Ishikawa (cell line): ENCODE measurements around the gene CD248.

ENCODE experiments used
- CEBPB ChIP-seq: IDR thresholded peaks from 2 replicates; pipeline ENCODE4 v1.6.1; 2012
- CREB1 ChIP-seq: IDR thresholded peaks from 2 replicates; pipeline ENCODE4 v1.6.1; 2012; ENCODE audit warnings: low read depth
- EGR1 ChIP-seq: IDR thresholded peaks from 2 replicates; pipeline ENCODE4 v1.6.1; 2012
- EP300 ChIP-seq: IDR thresholded peaks from 2 replicates; pipeline ENCODE4 v1.6.1; 2012; ENCODE audit warnings: borderline replicate concordance
- FOXM1 ChIP-seq: IDR thresholded peaks from 2 replicates; pipeline ENCODE4 v1.6.1; 2012; ENCODE audit warnings: low read depth, borderline replicate concordance
- NFIC ChIP-seq: IDR thresholded peaks from 2 replicates; pipeline ENCODE4 v1.6.1; 2012
- RAD21 ChIP-seq: IDR thresholded peaks from 2 replicates; pipeline ENCODE4 v1.6.1; 2012; ENCODE audit warnings: low read depth
- TAF1 ChIP-seq: IDR thresholded peaks from 2 replicates; pipeline ENCODE4 v1.6.1; 2012; ENCODE audit warnings: low read depth, mild to moderate bottlenecking
- TCF12 ChIP-seq: IDR thresholded peaks from 2 replicates; pipeline ENCODE4 v1.6.1; 2012; ENCODE audit warnings: low read depth
- TEAD4 ChIP-seq: IDR thresholded peaks from 2 replicates; pipeline ENCODE4 v1.6.1; 2012
- YY1 ChIP-seq: IDR thresholded peaks from 2 replicates; pipeline ENCODE4 v1.6.1; 2012; ENCODE audit warnings: low read depth
- ZBTB7A ChIP-seq: IDR thresholded peaks from 2 replicates; pipeline ENCODE4 v1.6.1; 2012; ENCODE audit warnings: low read depth
- TF ChIP-seq, protein P1 (sequence below): IDR thresholded peaks from 2 replicates; pipeline ENCODE4 v1.6.1; 2012
- TF ChIP-seq, protein P2 (sequence below): IDR thresholded peaks from 2 replicates; pipeline ENCODE4 v1.6.1; 2012
- TF ChIP-seq, protein P3 (sequence below): IDR thresholded peaks from 2 replicates; pipeline ENCODE4 v1.6.1; 2012; ENCODE audit warnings: low read depth, mild to moderate bottlenecking

The CD248 gene

DNA sequence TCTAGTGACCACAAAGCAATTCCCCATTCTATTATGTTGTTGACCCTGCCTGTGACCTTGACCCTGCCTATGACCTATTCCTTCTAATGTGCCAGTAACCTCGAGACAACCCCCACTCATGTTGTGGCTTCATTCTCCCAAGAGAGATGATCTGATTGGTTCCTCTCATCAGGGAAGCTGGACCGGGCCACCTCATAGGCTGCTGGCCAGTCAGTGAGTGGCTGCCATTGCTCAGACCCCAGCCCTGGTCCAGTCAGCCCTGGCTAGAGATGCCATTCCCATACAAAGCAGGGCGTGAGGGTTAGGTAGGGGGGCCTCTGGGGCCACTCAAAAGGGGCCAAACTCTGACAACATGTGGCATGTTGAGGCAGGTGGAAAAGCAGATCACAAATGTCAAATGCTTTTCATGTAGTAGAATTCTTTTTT is 42.8 kb upstream of the CD248 start:
- TF ChIP-seq, protein P1, sequence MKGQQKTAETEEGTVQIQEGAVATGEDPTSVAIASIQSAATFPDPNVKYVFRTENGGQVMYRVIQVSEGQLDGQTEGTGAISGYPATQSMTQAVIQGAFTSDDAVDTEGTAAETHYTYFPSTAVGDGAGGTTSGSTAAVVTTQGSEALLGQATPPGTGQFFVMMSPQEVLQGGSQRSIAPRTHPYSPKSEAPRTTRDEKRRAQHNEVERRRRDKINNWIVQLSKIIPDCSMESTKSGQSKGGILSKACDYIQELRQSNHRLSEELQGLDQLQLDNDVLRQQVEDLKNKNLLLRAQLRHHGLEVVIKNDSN = no peak
- TF ChIP-seq, protein P2, sequence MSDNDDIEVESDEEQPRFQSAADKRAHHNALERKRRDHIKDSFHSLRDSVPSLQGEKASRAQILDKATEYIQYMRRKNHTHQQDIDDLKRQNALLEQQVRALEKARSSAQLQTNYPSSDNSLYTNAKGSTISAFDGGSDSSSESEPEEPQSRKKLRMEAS = no peak
- TF ChIP-seq CREB1 = no peak

DNA sequence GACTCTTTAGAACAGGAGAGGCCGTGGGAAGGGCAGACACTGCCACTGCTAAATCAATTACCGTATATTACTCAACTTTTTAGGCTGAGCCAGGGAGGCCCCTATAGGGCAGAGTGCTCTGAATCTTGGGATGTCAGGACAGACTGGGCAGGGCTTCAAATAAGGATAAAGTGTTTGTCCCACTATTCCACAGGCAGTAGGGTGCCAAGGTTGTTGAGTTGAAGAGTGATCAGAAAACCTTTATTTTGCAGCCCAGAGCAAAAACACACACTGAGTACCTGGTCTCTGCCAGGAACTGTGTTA is 32.2 kb upstream of the CD248 start:
- no peak for TF ChIP-seq TAF1
- no peak for TF ChIP-seq TCF12

DNA sequence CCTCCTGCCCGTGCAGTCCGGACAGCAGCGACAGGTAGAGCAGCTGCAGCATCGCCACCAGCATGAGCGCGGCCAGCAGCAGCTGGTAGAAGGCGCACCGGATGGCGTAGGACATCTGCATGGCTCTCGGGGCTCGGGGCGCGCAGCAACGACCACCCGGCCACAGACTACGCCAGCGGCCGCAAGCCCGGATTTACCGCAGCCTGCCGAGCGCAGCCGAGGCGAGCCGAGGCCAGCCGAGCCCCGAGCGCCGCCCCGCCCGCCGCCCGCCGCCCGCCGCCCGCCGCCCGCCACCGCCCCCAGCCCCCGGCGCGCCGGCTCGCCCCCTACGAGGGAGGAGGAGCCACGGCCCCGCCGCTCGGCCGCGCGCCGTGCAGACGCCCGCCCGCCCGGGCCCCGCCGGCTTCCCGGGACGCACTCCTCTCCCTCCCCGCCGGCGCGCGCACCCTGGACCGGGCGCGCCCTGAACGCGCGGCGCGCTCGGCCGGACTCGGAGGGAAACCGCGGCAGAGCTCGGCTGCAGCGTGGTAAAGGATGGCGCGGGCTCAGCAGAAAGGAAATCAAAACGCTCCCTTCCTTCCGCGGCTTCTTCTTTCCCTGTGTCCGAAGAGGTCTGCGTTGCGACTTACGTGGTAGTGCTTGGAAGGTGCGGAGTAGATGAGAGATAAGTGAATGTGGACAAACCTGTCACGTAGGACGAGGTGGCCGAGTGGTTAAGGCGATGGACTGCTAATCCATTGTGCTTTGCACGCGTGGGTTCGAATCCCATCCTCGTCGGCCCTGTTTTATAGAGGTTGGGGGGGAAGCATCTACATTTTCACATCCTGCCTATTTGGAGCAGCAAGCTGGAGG is 30.8 kb upstream of the CD248 start, which contains the start of gene B4GAT1:
B4GAT1 (minus strand) TSS at position 205 of the 852 bp plus-strand sequence; CDS start at position 121, 84 bp downstream.
- TF ChIP-seq YY1 = peak; percentile 72
- TF ChIP-seq CREB1 = no peak
- TF ChIP-seq ZBTB7A = no peak; the same call in 1 of the 2 replicates
- TF ChIP-seq TCF12 = peak; percentile 50; the same call in 1 of the 2 replicates
- peak; percentile 58 for TF ChIP-seq NFIC
- peak; percentile 96 for TF ChIP-seq TEAD4
- no peak for TF ChIP-seq EGR1
- TF ChIP-seq RAD21 = 0 out of 2 replicates have a peak, but pooled peaks have one; percentile 4
- TF ChIP-seq EP300 = peak; percentile 57; the same call in 1 of the 2 replicates
- TF ChIP-seq CEBPB = no peak; the same call in 1 of the 2 replicates
- TF ChIP-seq, protein P2 = peak; percentile 75
- TF ChIP-seq, protein P1 = peak; percentile 61; the same call in 1 of the 2 replicates
- TF ChIP-seq TAF1 = 0 out of 2 replicates have a peak, but pooled peaks have one; percentile 41

DNA sequence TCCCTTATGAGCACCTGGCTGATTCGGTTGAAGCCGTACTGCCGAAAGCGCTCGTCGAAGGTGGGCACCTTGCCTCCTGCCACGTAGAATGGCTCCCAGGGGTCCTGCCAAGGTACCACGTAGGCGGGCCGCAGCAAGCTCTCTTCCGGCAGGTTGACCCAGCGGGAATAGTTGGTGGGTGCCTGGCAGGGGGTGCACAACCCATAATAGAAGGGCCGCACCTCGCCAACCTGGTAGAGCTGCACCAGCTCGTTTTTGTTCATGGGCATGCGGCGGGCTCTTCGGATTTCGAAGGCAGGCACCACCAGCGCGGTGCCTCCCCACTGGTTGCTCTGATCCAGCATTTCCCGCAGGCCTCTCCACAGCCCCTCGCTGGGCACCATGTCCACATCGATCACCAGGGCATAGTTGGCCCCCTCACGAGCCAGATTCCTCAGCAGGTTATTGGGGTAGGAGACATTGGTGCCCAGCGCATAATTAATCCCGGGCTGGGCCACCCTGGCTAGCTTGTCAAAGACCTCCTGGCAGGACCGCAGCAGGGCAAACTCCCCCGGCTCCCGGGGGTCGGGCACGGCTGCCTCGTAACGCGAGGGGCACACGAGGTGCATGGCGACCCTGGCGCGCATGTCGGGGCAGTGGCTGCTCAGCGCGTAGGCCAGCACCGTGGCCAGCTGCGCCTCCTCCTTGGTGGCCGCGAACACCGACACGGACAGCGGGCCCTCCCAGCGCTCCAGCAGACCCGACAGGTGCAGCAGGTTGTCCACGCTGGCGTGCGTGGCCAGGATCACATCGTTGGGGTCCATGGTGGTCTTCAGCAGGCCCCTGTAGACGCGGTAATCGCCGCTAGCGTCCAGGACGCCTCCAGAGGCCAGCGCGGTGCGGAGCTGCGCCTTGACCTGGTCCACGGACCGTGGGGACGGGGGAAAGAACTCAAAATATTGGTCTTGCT is 29.9 kb upstream of the CD248 start:
- TF ChIP-seq NFIC (no peak), CEBPB (no peak), TAF1 (no peak), TCF12 (no peak), RAD21 (no peak), CREB1 (no peak), FOXM1 (no peak), EGR1 (no peak), ZBTB7A (peak; percentile 62; the same call in 1 of the 2 replicates), YY1 (no peak), TEAD4 (no peak), EP300 (no peak)
- TF ChIP-seq, protein P2 = 0 out of 2 replicates have a peak, but pooled peaks have one; percentile 20
- TF ChIP-seq, protein P3, sequence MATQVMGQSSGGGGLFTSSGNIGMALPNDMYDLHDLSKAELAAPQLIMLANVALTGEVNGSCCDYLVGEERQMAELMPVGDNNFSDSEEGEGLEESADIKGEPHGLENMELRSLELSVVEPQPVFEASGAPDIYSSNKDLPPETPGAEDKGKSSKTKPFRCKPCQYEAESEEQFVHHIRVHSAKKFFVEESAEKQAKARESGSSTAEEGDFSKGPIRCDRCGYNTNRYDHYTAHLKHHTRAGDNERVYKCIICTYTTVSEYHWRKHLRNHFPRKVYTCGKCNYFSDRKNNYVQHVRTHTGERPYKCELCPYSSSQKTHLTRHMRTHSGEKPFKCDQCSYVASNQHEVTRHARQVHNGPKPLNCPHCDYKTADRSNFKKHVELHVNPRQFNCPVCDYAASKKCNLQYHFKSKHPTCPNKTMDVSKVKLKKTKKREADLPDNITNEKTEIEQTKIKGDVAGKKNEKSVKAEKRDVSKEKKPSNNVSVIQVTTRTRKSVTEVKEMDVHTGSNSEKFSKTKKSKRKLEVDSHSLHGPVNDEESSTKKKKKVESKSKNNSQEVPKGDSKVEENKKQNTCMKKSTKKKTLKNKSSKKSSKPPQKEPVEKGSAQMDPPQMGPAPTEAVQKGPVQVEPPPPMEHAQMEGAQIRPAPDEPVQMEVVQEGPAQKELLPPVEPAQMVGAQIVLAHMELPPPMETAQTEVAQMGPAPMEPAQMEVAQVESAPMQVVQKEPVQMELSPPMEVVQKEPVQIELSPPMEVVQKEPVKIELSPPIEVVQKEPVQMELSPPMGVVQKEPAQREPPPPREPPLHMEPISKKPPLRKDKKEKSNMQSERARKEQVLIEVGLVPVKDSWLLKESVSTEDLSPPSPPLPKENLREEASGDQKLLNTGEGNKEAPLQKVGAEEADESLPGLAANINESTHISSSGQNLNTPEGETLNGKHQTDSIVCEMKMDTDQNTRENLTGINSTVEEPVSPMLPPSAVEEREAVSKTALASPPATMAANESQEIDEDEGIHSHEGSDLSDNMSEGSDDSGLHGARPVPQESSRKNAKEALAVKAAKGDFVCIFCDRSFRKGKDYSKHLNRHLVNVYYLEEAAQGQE = 0 out of 2 replicates have a peak, but pooled peaks have one; percentile 29
- TF ChIP-seq, protein P1 = no peak

DNA sequence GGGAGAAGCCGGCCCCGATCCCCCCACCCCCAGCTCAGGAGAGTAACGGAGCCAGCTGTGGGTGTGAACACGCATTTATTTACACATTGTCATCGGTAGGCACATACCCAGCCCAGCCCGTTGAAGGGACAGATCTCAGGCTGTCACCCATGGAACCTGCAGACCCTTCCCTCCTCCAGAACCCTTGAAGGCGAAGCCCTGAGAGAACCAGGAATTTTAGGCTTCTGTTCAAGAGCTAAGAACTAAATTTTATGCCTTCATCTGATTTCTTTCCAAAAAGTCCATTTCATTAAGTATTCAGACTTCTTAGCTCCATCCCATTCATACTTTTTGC is 28.4 kb upstream of the CD248 start:
- no peak for TF ChIP-seq FOXM1
- no peak for TF ChIP-seq RAD21
- no peak for TF ChIP-seq ZBTB7A
- TF ChIP-seq CREB1 = no peak
- no peak for TF ChIP-seq TCF12
- TF ChIP-seq, protein P2 = no peak

DNA sequence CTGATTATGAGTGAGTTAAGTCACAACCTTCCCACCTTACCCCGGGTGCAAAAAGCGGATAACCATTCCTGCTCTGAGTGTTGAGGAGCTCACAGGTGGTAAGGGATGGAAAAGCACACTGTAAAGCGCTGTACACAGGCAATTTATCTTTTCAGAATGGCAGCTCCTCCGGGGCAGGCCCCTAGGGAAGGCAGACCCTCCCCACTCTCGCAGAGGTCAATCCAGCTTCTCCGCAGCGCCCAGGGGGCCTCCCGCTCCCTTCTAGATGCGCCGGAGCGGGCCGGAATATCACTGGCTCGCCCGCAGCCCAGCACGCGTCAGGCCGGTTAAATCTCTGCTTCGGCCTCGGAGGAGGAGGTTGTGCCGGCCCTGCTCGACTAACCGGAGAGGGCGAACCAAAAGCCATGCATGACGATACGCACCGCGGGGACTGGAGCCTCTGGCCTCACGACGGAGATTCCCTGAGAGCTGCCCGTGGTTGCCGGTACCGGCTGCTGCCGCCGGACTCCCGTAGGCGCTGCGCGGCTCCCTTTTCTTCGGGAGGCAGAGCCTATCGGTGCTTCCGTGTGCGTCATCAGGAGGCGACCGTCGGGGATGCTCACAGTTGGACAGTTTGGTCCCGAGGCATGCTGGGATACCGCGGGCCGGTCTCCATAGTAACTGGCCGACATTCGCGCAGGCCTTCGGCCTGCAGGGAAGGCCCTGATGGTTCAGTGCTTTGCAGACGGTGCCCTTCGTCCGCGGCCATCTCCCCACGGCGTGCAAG is 27.9 kb upstream of the CD248 start, which contains the start of gene BRMS1:
BRMS1 (minus strand) TSS at position 555 of the 766 bp plus-strand sequence. CDS start 2,870 bp downstream, outside the sequence.
- TF ChIP-seq CEBPB (no peak), TAF1 (peak; percentile 86), TCF12 (peak; percentile 73), CREB1 (peak; percentile 97), FOXM1 (peak; percentile 20; the same call in 1 of the 2 replicates), YY1 (peak; percentile 78), EP300 (no peak)
- TF ChIP-seq, protein P1 = no peak
- TF ChIP-seq, protein P3 = no peak
- TF ChIP-seq, protein P2 = peak; percentile 70
